Bronchial epithelial cell (primary cell): ENCODE results near the gene ZNF597. TPM values are rescaled to one million over a fixed set of nuclear protein-coding genes. Genes with fewer than 3 reads are reported as not detected.

Experiments used
- DNase-seq: peaks from one replicate; pipeline ENCODE4 v3.0.0-alpha.2; 2010; ENCODE audit warnings: low read depth
- FAIRE-seq: peaks from 2 replicates; lab custom pipeline; 2011; peaks lifted over from hg19 to GRCh38; lab: Jason Lieb, UNC
- H3K27me3 ChIP-seq: 2 replicates; pipeline ENCODE4 v1.5.1; 2011; ENCODE audit warnings: low read length; ENCODE audit not compliant: control insufficient read depth, insufficient read depth
- H3K36me3 ChIP-seq: 2 replicates; pipeline ENCODE4 v1.5.1; 2011; ENCODE audit warnings: low read length; ENCODE audit not compliant: control insufficient read depth, insufficient read depth
- H3K4me3 ChIP-seq: 2 replicates; pipeline ENCODE4 v1.5.1; 2011; ENCODE audit warnings: mild to moderate bottlenecking, low read depth, low read length, control low read depth
- CTCF ChIP-seq: IDR thresholded peaks from 2 replicates; pipeline ENCODE4 v1.5.1; 2011; ENCODE audit warnings: mild to moderate bottlenecking, moderate library complexity, low read length, control low read depth, inconsistent platforms; ENCODE audit not compliant: insufficient read depth, severe bottlenecking
- total RNA-seq: library from RNA; depleted of rRNA; stranded (reverse); fragments of >200 nt; gene quantifications from 2 replicates; pipeline ENCODE4 v1.2.1, GENCODE V29; 2014

Gene ZNF597
- total RNA-seq, 1 donor from 2014 or later, result 1.3 TPM

- DNase-seq, result no peak
- Histone ChIP-seq H3K4me3 (no peak overlapping the region), H3K27me3 (no peaks in the 10 kb centered on the region), H3K36me3 (peaks cover 9% of the 10 kb centered on the region)
- no peak for FAIRE-seq
- TF ChIP-seq CTCF, result no peak
Observed at GRCh38 chr16:3470723-3471122, 27.4 kb upstream of the ZNF597 start.

- Histone ChIP-seq H3K27me3 (no peaks in the 10 kb centered on the region), H3K36me3 (peaks cover 11% of the 10 kb centered on the region), H3K4me3 (no peak overlapping the region)
- FAIRE-seq, result no peak
- no peak for TF ChIP-seq CTCF
- DNase-seq, result no peak
Observed at GRCh38 chr16:3469736-3470135, 26.4 kb upstream of the ZNF597 start.

- no peak for FAIRE-seq
- no peak for DNase-seq
- H3K36me3 ChIP-seq, result peaks cover 9% of the 10 kb centered on the region
- H3K27me3 ChIP-seq, result no peaks in the 10 kb centered on the region
- H3K4me3 ChIP-seq, result no peak overlapping the region
- TF ChIP-seq CTCF, result no peak
Observed at GRCh38 chr16:3468501-3468900, 25.2 kb upstream of the ZNF597 start.

GRCh38 chr16:3467921-3468320 lies 24.6 kb upstream of the ZNF597 start:
- FAIRE-seq (no peak), DNase-seq (peak; percentile 46)
- Histone ChIP-seq H3K27me3 (no peaks in the 10 kb centered on the region), H3K36me3 (peaks cover 9% of the 10 kb centered on the region), H3K4me3 (no peak overlapping the region)
- no peak for TF ChIP-seq CTCF

GRCh38 chr16:3467182-3467581 lies 23.9 kb upstream of the ZNF597 start:
- FAIRE-seq (no peak), DNase-seq (no peak)
- Histone ChIP-seq H3K4me3 (no peak overlapping the region), H3K36me3 (peaks cover 9% of the 10 kb centered on the region), H3K27me3 (no peaks in the 10 kb centered on the region)
- TF ChIP-seq CTCF, result no peak

- DNase-seq, result no peak
- FAIRE-seq, result peak; percentile 70
- Histone ChIP-seq H3K27me3 (no peaks in the 10 kb centered on the region), H3K36me3 (peaks cover 8% of the 10 kb centered on the region), H3K4me3 (no peak overlapping the region)
- TF ChIP-seq CTCF, result no peak
Observed at GRCh38 chr16:3465911-3466584, 22.7 kb upstream of the ZNF597 start.
